OCI-LY1 (cell line): Measurements from ENCODE around the gene HIPK4.

Experiments used
- H2AFZ ChIP-seq: fragments of 200-600 bp; sonication (generic), shearing (Covaris generic); 2 replicates; pipeline ENCODE4 v1.6.0; 2014; ENCODE audit warnings: antibody characterized with exemption, mild to moderate bottlenecking, low read length
- H3F3A ChIP-seq: fragments of 200-600 bp; sonication (generic), shearing (Covaris generic); 2 replicates; pipeline ENCODE4 v1.6.0; 2014; ENCODE audit warnings: mild to moderate bottlenecking, antibody characterized with exemption, low read length, moderate library complexity; ENCODE audit not compliant: insufficient read depth
- H3K27ac ChIP-seq: fragments of 200-600 bp; sonication (generic); 2 replicates; pipeline ENCODE4 v1.5.1; 2014; ENCODE audit warnings: low read length, mixed run types, mild to moderate bottlenecking, low read depth; ENCODE audit not compliant: poor library complexity, severe bottlenecking
- H3K27me3 ChIP-seq: fragments of 200-600 bp; sonication (generic); 2 replicates; pipeline ENCODE4 v1.6.0; 2014; ENCODE audit warnings: antibody characterized with exemption, mild to moderate bottlenecking, low read length, moderate library complexity; ENCODE audit not compliant: insufficient read depth
- H3K36me3 ChIP-seq: fragments of 200-600 bp; sonication (generic); 2 replicates; pipeline ENCODE4 v1.6.1; 2014; ENCODE audit warnings: mild to moderate bottlenecking, antibody characterized with exemption, low read length, moderate library complexity, mixed read lengths; ENCODE audit not compliant: insufficient read depth
- H3K4me1 ChIP-seq: fragments of 200-600 bp; sonication (generic); 2 replicates; pipeline ENCODE4 v1.5.1; 2014; ENCODE audit warnings: mild to moderate bottlenecking, low read length, moderate library complexity; ENCODE audit not compliant: insufficient read depth, severe bottlenecking
- H3K4me2 ChIP-seq: fragments of 200-600 bp; sonication (generic), shearing (Covaris generic); 2 replicates; pipeline ENCODE4 v1.6.1; 2014; ENCODE audit warnings: low read length
- H3K4me3 ChIP-seq: fragments of 200-600 bp; sonication (generic); 2 replicates; pipeline ENCODE4 v1.5.1; 2014; ENCODE audit warnings: low read length, low read depth, mild to moderate bottlenecking, mixed read lengths; ENCODE audit not compliant: poor library complexity, severe bottlenecking
- H3K79me2 ChIP-seq: fragments of 200-600 bp; shearing (Covaris generic); 2 replicates; pipeline ENCODE4 v1.6.1; 2016; ENCODE audit warnings: mixed run types, low read length, mixed read lengths; ENCODE audit not compliant: insufficient read depth
- H3K9ac ChIP-seq: fragments of 200-600 bp; sonication (generic), shearing (Covaris generic); 2 replicates; pipeline ENCODE4 v1.6.1; 2014; ENCODE audit warnings: mild to moderate bottlenecking, low read length, mixed read lengths
- H3K9me2 ChIP-seq: fragments of 200-600 bp; sonication (generic), shearing (Covaris generic); 2 replicates; pipeline ENCODE4 v1.6.1; 2014; ENCODE audit warnings: low read depth, mild to moderate bottlenecking, low read length, mixed read lengths
- H3K9me3 ChIP-seq: fragments of 200-600 bp; shearing (Covaris generic); 2 replicates; pipeline ENCODE4 v1.6.1; 2014; ENCODE audit warnings: low read length, mixed read lengths
- H4K20me1 ChIP-seq: fragments of 200-600 bp; sonication (generic), shearing (Covaris generic); 2 replicates; pipeline ENCODE4 v1.6.0; 2016; ENCODE audit warnings: mild to moderate bottlenecking, low read length; ENCODE audit not compliant: insufficient read depth
- EZH2 ChIP-seq: fragments of 200-600 bp; sonication (generic), shearing (Covaris generic); IDR thresholded peaks from 2 replicates; pipeline ENCODE4 v1.8.0; 2017; ENCODE audit warnings: borderline replicate concordance, mixed run types, mild to moderate bottlenecking, antibody characterized with exemption, low read length, moderate library complexity, mixed read lengths
- TF ChIP-seq, protein P1 (sequence below): fragments of 200-600 bp; sonication (generic), shearing (Covaris generic); IDR thresholded peaks from 2 replicates; pipeline ENCODE4 v1.5.1; 2017; ENCODE audit warnings: mild to moderate bottlenecking, antibody characterized with exemption, low read length, moderate library complexity, mixed read lengths

The HIPK4 gene

DNA sequence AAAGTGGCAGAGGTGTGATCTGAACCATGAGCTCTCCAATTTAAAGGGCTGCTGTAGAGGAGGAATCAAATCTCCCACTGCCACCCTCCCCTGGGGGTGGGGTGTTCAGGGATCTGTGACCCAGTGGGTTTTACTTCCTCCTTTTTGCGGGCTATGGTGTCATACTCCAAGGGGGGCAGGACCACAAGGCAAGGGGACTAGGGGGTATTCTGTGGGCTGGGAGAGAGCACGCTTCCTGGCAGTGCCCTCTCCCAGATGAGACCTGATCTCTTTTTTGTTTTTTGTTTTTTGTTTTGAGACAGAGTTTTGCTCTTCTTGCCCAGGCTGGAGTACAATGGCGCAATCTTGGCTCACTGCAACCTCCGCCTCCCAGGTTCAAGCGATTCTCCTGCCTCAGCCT, 31.2 kb downstream of the HIPK4 start:
- Histone ChIP-seq H3K4me1 (peaks cover 7% of the 10 kb centered on the region), H3K9ac (no peak overlapping the region), H3F3A (no peaks in the 10 kb centered on the region), H3K27ac (no peak overlapping the region), H2AFZ (no peak overlapping the region), H3K9me3 (no peaks in the 10 kb centered on the region), H3K9me2 (no peaks in the 10 kb centered on the region), H4K20me1 (no peaks in the 10 kb centered on the region), H3K27me3 (no peaks in the 10 kb centered on the region), H3K4me3 (no peak overlapping the region), H3K4me2 (no peak overlapping the region), H3K79me2 (no peaks in the 10 kb centered on the region), H3K36me3 (no peaks in the 10 kb centered on the region)
- TF ChIP-seq EZH2, result no peak
- TF ChIP-seq, protein P1, sequence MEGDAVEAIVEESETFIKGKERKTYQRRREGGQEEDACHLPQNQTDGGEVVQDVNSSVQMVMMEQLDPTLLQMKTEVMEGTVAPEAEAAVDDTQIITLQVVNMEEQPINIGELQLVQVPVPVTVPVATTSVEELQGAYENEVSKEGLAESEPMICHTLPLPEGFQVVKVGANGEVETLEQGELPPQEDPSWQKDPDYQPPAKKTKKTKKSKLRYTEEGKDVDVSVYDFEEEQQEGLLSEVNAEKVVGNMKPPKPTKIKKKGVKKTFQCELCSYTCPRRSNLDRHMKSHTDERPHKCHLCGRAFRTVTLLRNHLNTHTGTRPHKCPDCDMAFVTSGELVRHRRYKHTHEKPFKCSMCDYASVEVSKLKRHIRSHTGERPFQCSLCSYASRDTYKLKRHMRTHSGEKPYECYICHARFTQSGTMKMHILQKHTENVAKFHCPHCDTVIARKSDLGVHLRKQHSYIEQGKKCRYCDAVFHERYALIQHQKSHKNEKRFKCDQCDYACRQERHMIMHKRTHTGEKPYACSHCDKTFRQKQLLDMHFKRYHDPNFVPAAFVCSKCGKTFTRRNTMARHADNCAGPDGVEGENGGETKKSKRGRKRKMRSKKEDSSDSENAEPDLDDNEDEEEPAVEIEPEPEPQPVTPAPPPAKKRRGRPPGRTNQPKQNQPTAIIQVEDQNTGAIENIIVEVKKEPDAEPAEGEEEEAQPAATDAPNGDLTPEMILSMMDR, result no peak

DNA sequence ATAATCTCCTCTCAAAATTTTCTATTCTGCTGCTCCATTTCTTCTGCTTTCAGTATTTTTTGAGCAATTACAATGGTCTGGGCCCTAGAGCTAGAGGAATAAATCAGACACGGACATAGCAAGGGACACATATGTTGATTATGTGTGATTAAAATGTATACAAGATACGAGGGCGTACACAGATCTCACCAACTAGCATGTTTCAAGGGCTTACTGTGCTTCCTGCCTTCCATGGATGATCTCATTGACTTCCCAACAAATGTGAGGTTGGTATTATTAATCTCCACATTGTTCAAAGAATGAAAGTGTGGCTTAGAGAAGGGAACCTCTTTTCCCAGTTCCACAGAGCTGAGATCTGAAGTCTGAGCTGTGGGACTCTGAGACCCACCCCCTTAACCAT, 32.3 kb downstream of the HIPK4 start:
- no peak overlapping the region for H3K27ac ChIP-seq
- H3K4me3 ChIP-seq, result no peak overlapping the region
- H2AFZ ChIP-seq, result no peak overlapping the region
- H4K20me1 ChIP-seq, result no peaks in the 10 kb centered on the region
- H3K27me3 ChIP-seq, result no peaks in the 10 kb centered on the region
- H3F3A ChIP-seq, result no peaks in the 10 kb centered on the region
- no peak overlapping the region for H3K4me2 ChIP-seq
- H3K79me2 ChIP-seq, result no peaks in the 10 kb centered on the region
- H3K9ac ChIP-seq, result no peak overlapping the region
- no peaks in the 10 kb centered on the region for H3K36me3 ChIP-seq
- H3K4me1 ChIP-seq, result peaks cover 7% of the 10 kb centered on the region
- no peaks in the 10 kb centered on the region for H3K9me3 ChIP-seq
- no peaks in the 10 kb centered on the region for H3K9me2 ChIP-seq
- no peak for TF ChIP-seq EZH2
- TF ChIP-seq, protein P1, result no peak

- H2AFZ ChIP-seq, result no peak overlapping the region
- no peak overlapping the region for H3K9ac ChIP-seq
- H4K20me1 ChIP-seq, result no peaks in the 10 kb centered on the region
- no peaks in the 10 kb centered on the region for H3K79me2 ChIP-seq
- no peaks in the 10 kb centered on the region for H3K9me2 ChIP-seq
- no peaks in the 10 kb centered on the region for H3K9me3 ChIP-seq
- H3K36me3 ChIP-seq, result no peaks in the 10 kb centered on the region
- no peaks in the 10 kb centered on the region for H3K27me3 ChIP-seq
- H3K27ac ChIP-seq, result no peak overlapping the region
- TF ChIP-seq, protein P1, result no peak
- TF ChIP-seq EZH2, result no peak
- peaks cover 7% of the 10 kb centered on the region for H3K4me1 ChIP-seq
- no peak overlapping the region for H3K4me2 ChIP-seq
- H3K4me3 ChIP-seq, result no peak overlapping the region
- H3F3A ChIP-seq, result no peaks in the 10 kb centered on the region
Measured at GRCh38 chr19:40356681-40357595, 33.0 kb downstream of the HIPK4 start.
